GM23338 (cell line): Measurements from ENCODE around the gene C1orf174.

ENCODE experiments used
- ETS1 ChIP-seq: IDR thresholded peaks from 2 replicates; pipeline ENCODE4 v1.6.1; 2016; ENCODE audit warnings: antibody characterized with exemption
- EZH2 ChIP-seq: fragments of 200-600 bp; sonication (generic); IDR thresholded peaks from one replicate; pipeline ENCODE4 v1.8.0; 2017; ENCODE audit warnings: antibody characterized with exemption, mild to moderate bottlenecking, low read depth; ENCODE audit not compliant: unreplicated experiment
- NANOG ChIP-seq: IDR thresholded peaks from 2 replicates; pipeline ENCODE4 v1.6.1; 2016; ENCODE audit warnings: antibody characterized with exemption, borderline replicate concordance
- POLR2AphosphoS5 ChIP-seq: IDR thresholded peaks from 2 replicates; pipeline ENCODE4 v1.6.1; 2016; ENCODE audit warnings: antibody characterized with exemption, low read depth
- TF ChIP-seq, protein P1 (sequence below), 2 experiments: fragments of 200-600 bp in 1 of 2; sonication (generic) in 1 of 2; conservative IDR thresholded peaks; 2 replicates each; pipeline versions ENCODE4 v1.5.1 to v1.6.1; 2016 to 2017; ENCODE audit warnings: antibody characterized with exemption in 2 of 2, low read depth in 2 of 2, mild to moderate bottlenecking in 2 of 2, moderate library complexity in 1 of 2

DNA sequence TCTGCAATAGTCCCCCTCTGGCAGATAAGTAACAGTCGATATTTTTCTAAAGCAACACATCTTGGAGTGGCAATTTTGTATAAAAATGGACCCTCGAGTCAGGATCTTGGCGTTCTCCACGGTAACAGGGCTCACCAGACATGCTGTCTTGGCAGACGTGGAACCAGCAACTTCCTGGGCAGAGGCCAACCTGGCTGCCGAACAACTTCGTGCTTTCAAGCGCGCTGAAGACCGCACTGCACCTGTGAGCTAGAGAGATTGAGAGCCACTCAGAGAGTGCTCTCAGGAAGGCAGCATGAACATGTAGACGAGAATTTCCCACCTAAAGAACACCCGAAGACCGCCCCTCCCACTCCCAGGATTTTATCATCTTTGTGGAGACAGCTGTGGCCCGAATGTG lies 7.3 kb downstream of the C1orf174 start:
- TF ChIP-seq ETS1: no peak
- TF ChIP-seq, protein P1, sequence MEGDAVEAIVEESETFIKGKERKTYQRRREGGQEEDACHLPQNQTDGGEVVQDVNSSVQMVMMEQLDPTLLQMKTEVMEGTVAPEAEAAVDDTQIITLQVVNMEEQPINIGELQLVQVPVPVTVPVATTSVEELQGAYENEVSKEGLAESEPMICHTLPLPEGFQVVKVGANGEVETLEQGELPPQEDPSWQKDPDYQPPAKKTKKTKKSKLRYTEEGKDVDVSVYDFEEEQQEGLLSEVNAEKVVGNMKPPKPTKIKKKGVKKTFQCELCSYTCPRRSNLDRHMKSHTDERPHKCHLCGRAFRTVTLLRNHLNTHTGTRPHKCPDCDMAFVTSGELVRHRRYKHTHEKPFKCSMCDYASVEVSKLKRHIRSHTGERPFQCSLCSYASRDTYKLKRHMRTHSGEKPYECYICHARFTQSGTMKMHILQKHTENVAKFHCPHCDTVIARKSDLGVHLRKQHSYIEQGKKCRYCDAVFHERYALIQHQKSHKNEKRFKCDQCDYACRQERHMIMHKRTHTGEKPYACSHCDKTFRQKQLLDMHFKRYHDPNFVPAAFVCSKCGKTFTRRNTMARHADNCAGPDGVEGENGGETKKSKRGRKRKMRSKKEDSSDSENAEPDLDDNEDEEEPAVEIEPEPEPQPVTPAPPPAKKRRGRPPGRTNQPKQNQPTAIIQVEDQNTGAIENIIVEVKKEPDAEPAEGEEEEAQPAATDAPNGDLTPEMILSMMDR (conservative IDR thresholded peaks at IDR 0.05; ENCODE audit: low read depth in 2 of 2): no peak
- no peak for TF ChIP-seq POLR2AphosphoS5
- TF ChIP-seq EZH2: no peak
- no peak for TF ChIP-seq NANOG
